KMS-11 (cell line): ENCODE results near the gene COPB2.
"Not testable (repeated sequence)": the region's sequence is repeated elsewhere in the genome, so short reads cannot be mapped to it uniquely, and the experiment has no call there.

Experiments used
- H2AFZ ChIP-seq: fragments of 200-600 bp; sonication (generic); 2 replicates; pipeline ENCODE4 v1.6.1; 2016; ENCODE audit warnings: antibody characterized with exemption, mixed run types, low read depth
- H3K27ac ChIP-seq: fragments of 200-600 bp; sonication (generic); 2 replicates; pipeline ENCODE4 v1.6.1; 2016; ENCODE audit warnings: mild to moderate bottlenecking, mixed run types
- H3K27me3 ChIP-seq: fragments of 200-600 bp; sonication (generic); 2 replicates; pipeline ENCODE4 v1.6.1; 2017; ENCODE audit warnings: mild to moderate bottlenecking, low read depth, mixed run types, moderate library complexity; ENCODE audit not compliant: insufficient read depth
- H3K36me3 ChIP-seq: fragments of 200-600 bp; sonication (generic); 2 replicates; pipeline ENCODE4 v1.6.1; 2017; ENCODE audit warnings: mild to moderate bottlenecking, mixed run types; ENCODE audit not compliant: insufficient read depth
- H3K4me1 ChIP-seq: fragments of 200-600 bp; sonication (generic); 2 replicates; pipeline ENCODE4 v1.6.1; 2016; ENCODE audit warnings: mild to moderate bottlenecking, low read depth, mixed run types; ENCODE audit not compliant: poor library complexity, severe bottlenecking
- H3K4me2 ChIP-seq: fragments of 200-600 bp; sonication (generic); 2 replicates; pipeline ENCODE4 v1.7.0; 2016; ENCODE audit warnings: mild to moderate bottlenecking, mixed run types
- H3K4me3 ChIP-seq: fragments of 200-600 bp; sonication (generic); IDR thresholded peaks from 2 replicates; pipeline ENCODE4 v1.6.1; 2017; ENCODE audit warnings: low read depth, low read length, mixed read lengths; ENCODE audit not compliant: insufficient read depth
- H3K79me2 ChIP-seq: fragments of 200-600 bp; sonication (generic); 2 replicates; pipeline ENCODE4 v1.6.1; 2016; ENCODE audit warnings: low read depth, mixed run types; ENCODE audit not compliant: insufficient read depth
- H3K9ac ChIP-seq: fragments of 200-600 bp; sonication (generic); 2 replicates; pipeline ENCODE4 v1.6.1; 2016; ENCODE audit warnings: mild to moderate bottlenecking, mixed run types
- H4K20me1 ChIP-seq: fragments of 200-600 bp; sonication (generic); 2 replicates; pipeline ENCODE4 v1.6.1; 2016; ENCODE audit warnings: mild to moderate bottlenecking, mixed run types; ENCODE audit not compliant: insufficient read depth
- CTCF ChIP-seq: fragments of 200-600 bp; sonication (generic); conservative IDR thresholded peaks from 2 replicates; pipeline ENCODE4 v1.6.1; 2017; ENCODE audit warnings: low read depth, mild to moderate bottlenecking, antibody characterized with exemption, low read length, moderate library complexity, mixed read lengths

Gene COPB2

GRCh38 chr3:139414608-139415224, 25.3 kb upstream of the COPB2 start:
- TF ChIP-seq CTCF = no peak
- Histone ChIP-seq H3K4me1 (peaks cover 13% of the 10 kb centered on the region), H3K4me3 (no peak overlapping the region), H3K27me3 (no peaks in the 10 kb centered on the region), H3K36me3 (no peaks in the 10 kb centered on the region), H3K79me2 (no peaks in the 10 kb centered on the region), H4K20me1 (no peaks in the 10 kb centered on the region), H3K27ac (no peak overlapping the region), H2AFZ (no peak overlapping the region), H3K4me2 (no peak overlapping the region), H3K9ac (no peak overlapping the region)

GRCh38 chr3:139412891-139413290, 23.4 kb upstream of the COPB2 start:
- H3K36me3 ChIP-seq, H4K20me1 ChIP-seq, H3K27ac ChIP-seq, H3K9ac ChIP-seq, H2AFZ ChIP-seq, H3K4me2 ChIP-seq, H3K4me3 ChIP-seq, H3K27me3 ChIP-seq, H3K79me2 ChIP-seq: not testable (repeated sequence)
- H3K4me1 ChIP-seq = peaks cover 13% of the 10 kb centered on the region

GRCh38 chr3:139401155-139401554, 11.7 kb upstream of the COPB2 start:
- not testable (repeated sequence) for H3K27ac ChIP-seq, H3K79me2 ChIP-seq, H3K9ac ChIP-seq, H3K27me3 ChIP-seq, H3K36me3 ChIP-seq, H4K20me1 ChIP-seq, H2AFZ ChIP-seq, H3K4me1 ChIP-seq, H3K4me3 ChIP-seq, H3K4me2 ChIP-seq

GRCh38 chr3:139396707-139397106, 7.3 kb upstream of the COPB2 start:
- TF ChIP-seq CTCF = no peak
- no peaks in the 10 kb centered on the region for H3K79me2 ChIP-seq
- no peak overlapping the region for H3K9ac ChIP-seq
- no peaks in the 10 kb centered on the region for H3K27me3 ChIP-seq
- H4K20me1 ChIP-seq = no peaks in the 10 kb centered on the region
- no peak overlapping the region for H3K27ac ChIP-seq
- H3K36me3 ChIP-seq = no peaks in the 10 kb centered on the region
- no peaks in the 10 kb centered on the region for H3K4me1 ChIP-seq
- no peak overlapping the region for H3K4me3 ChIP-seq
- no peak overlapping the region for H2AFZ ChIP-seq
- H3K4me2 ChIP-seq = no peak overlapping the region

GRCh38 chr3:139394116-139394515, 4.7 kb upstream of the COPB2 start:
- no peak overlapping the region for H2AFZ ChIP-seq
- H3K4me2 ChIP-seq = no peak overlapping the region
- H3K4me1 ChIP-seq = peaks cover 6% of the 10 kb centered on the region
- no peaks in the 10 kb centered on the region for H3K36me3 ChIP-seq
- H4K20me1 ChIP-seq = no peaks in the 10 kb centered on the region
- H3K27ac ChIP-seq = no peak overlapping the region
- TF ChIP-seq CTCF = no peak
- no peak overlapping the region for H3K9ac ChIP-seq
- no peak overlapping the region for H3K4me3 ChIP-seq
- peaks cover 14% of the 10 kb centered on the region; the same call in 1 of the 2 replicates for H3K79me2 ChIP-seq
- no peaks in the 10 kb centered on the region for H3K27me3 ChIP-seq
